Neural progenitor cell (in vitro differentiated cells): ENCODE measurements around the gene ESYT2. TPM values are rescaled to one million over a fixed set of nuclear protein-coding genes. Genes with fewer than 3 reads are reported as not detected.

ENCODE experiments used
- DNase-seq: peaks from one replicate; pipeline ENCODE4 v3.0.0-alpha.2; 2016; ENCODE audit warnings: low spot score
- H2AFZ ChIP-seq: fragments of 200-600 bp; sonication (generic); replicated peaks from 2 replicates; pipeline ENCODE4 v1.6.1; 2016; ENCODE audit warnings: antibody characterized with exemption
- H3F3A ChIP-seq: fragments of 200-600 bp; sonication (generic); 2 replicates; pipeline ENCODE4 v1.6.1; 2016; ENCODE audit warnings: antibody characterized with exemption, low read depth
- H3K27ac ChIP-seq: fragments of 200-600 bp; sonication (generic); 2 replicates; pipeline ENCODE4 v1.5.1; 2016; ENCODE audit warnings: mild to moderate bottlenecking
- H3K27me3 ChIP-seq: fragments of 200-600 bp; sonication (generic); 2 replicates; pipeline ENCODE4 v1.6.1; 2016; ENCODE audit warnings: mild to moderate bottlenecking, moderate library complexity
- H3K36me3 ChIP-seq: fragments of 200-600 bp; sonication (generic); 2 replicates; pipeline ENCODE4 v1.5.1; 2016
- H3K4me1 ChIP-seq: fragments of 200-600 bp; sonication (generic); 2 replicates; pipeline ENCODE4 v1.6.1; 2016; ENCODE audit warnings: mixed run types
- H3K4me2 ChIP-seq: fragments of 200-600 bp; sonication (generic); 2 replicates; pipeline ENCODE4 v1.6.1; 2016
- H3K4me3 ChIP-seq: fragments of 200-600 bp; sonication (generic); 2 replicates; pipeline ENCODE4 v1.5.1; 2016
- H3K79me2 ChIP-seq: fragments of 200-600 bp; sonication (generic); 2 replicates; pipeline ENCODE4 v1.6.1; 2016; ENCODE audit warnings: low read depth
- H3K9ac ChIP-seq: fragments of 200-600 bp; sonication (generic); 2 replicates; pipeline ENCODE4 v1.6.1; 2016
- H3K9me3 ChIP-seq: fragments of 200-600 bp; sonication (generic); 2 replicates; pipeline ENCODE4 v1.5.1; 2016; ENCODE audit warnings: low read depth
- H4K20me1 ChIP-seq: fragments of 200-600 bp; sonication (generic); 2 replicates; pipeline ENCODE4 v1.6.1; 2016; ENCODE audit warnings: low read depth
- H3K27ac Mint-ChIP-seq: 3 replicates; pipeline ENCODE4 v1.8.0; 2021; ENCODE audit warnings: mixed read lengths
- H3K27me3 Mint-ChIP-seq: 2 replicates; pipeline ENCODE4 v1.8.0; 2022; ENCODE audit warnings: low read depth, mild to moderate bottlenecking, inconsistent platforms, moderate library complexity, mixed read lengths; ENCODE audit not compliant: insufficient read depth
- H3K36me3 Mint-ChIP-seq: 3 replicates; pipeline ENCODE4 v1.8.0; 2021; ENCODE audit warnings: mixed read lengths
- H3K4me1 Mint-ChIP-seq: 3 replicates; pipeline ENCODE4 v1.8.0; 2021; ENCODE audit warnings: mixed read lengths
- H3K4me3 Mint-ChIP-seq: 3 replicates; pipeline ENCODE4 v1.8.0; 2021; ENCODE audit warnings: mild to moderate bottlenecking, moderate library complexity, mixed read lengths
- H3K9me3 Mint-ChIP-seq: 3 replicates; pipeline ENCODE4 v1.8.0; 2020; ENCODE audit warnings: mixed read lengths
- EZH2 ChIP-seq: fragments of 200-600 bp; sonication (generic); IDR thresholded peaks from 2 replicates; pipeline ENCODE4 v1.6.1; 2017; ENCODE audit warnings: antibody characterized with exemption, mild to moderate bottlenecking, moderate library complexity
- EZH2phosphoT487 ChIP-seq: fragments of 200-600 bp; sonication (generic); IDR thresholded peaks from 2 replicates; pipeline ENCODE4 v1.6.1; 2017; ENCODE audit warnings: antibody characterized with exemption
- total RNA-seq: library from RNA; depleted of rRNA; stranded (reverse); fragments of >200 nt; gene quantifications from 2 replicates; pipeline ENCODE4 v1.2.3, GENCODE V29; 2015; ENCODE audit warnings: low replicate concordance
- TF ChIP-seq, protein P1 (sequence below): fragments of 200-600 bp; sonication (generic); IDR thresholded peaks from 2 replicates; pipeline ENCODE4 v1.5.1; 2017; ENCODE audit warnings: antibody characterized with exemption, mild to moderate bottlenecking

Gene ESYT2
- total RNA-seq, 1 donor from 2014 or later = 33.4 TPM

DNA sequence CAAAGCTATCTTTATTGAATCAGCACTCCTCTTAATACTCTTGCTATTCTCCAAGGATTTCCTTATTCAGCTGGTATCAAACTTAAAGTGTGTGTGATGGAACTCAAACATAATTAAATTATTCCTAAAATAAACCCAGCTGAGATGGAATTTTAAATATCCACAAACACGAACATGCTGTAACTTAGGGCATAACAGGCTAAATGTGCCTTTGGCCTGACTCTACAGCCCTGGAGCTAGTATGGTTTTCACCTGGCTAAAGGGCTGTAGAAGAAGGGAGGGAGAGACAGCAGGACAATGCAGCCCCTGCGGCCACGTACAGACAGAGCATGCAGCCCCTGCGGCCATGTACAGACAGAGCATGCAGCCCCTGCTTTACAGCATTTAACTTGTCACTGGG lies 34.0 kb downstream of the ESYT2 start:
- Mint-ChIP-seq H3K4me3 (no peak overlapping the region), H3K36me3 (peaks cover 35% of the 10 kb centered on the region), H3K9me3 (no peaks in the 10 kb centered on the region), H3K4me1 (peaks cover 3% of the 10 kb centered on the region), H3K27ac (no peak overlapping the region), H3K27me3 (no peaks in the 10 kb centered on the region)
- no peak overlapping the region for H3K4me2 ChIP-seq
- no peaks in the 10 kb centered on the region for H3K4me1 ChIP-seq
- H3K27ac ChIP-seq = no peak overlapping the region
- H3K4me3 ChIP-seq = no peak overlapping the region
- no peak for TF ChIP-seq EZH2phosphoT487
- TF ChIP-seq, protein P1, sequence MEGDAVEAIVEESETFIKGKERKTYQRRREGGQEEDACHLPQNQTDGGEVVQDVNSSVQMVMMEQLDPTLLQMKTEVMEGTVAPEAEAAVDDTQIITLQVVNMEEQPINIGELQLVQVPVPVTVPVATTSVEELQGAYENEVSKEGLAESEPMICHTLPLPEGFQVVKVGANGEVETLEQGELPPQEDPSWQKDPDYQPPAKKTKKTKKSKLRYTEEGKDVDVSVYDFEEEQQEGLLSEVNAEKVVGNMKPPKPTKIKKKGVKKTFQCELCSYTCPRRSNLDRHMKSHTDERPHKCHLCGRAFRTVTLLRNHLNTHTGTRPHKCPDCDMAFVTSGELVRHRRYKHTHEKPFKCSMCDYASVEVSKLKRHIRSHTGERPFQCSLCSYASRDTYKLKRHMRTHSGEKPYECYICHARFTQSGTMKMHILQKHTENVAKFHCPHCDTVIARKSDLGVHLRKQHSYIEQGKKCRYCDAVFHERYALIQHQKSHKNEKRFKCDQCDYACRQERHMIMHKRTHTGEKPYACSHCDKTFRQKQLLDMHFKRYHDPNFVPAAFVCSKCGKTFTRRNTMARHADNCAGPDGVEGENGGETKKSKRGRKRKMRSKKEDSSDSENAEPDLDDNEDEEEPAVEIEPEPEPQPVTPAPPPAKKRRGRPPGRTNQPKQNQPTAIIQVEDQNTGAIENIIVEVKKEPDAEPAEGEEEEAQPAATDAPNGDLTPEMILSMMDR = no peak
- TF ChIP-seq EZH2 = no peak
- no peaks in the 10 kb centered on the region for H3K27me3 ChIP-seq
- H3F3A ChIP-seq = no peaks in the 10 kb centered on the region
- no peak overlapping the region for H2AFZ ChIP-seq
- peaks cover 8% of the 10 kb centered on the region for H3K36me3 ChIP-seq
- H4K20me1 ChIP-seq = no peaks in the 10 kb centered on the region
- H3K9ac ChIP-seq = no peak overlapping the region
- H3K79me2 ChIP-seq = peaks cover 13% of the 10 kb centered on the region
- DNase-seq = no peak
- no peaks in the 10 kb centered on the region for H3K9me3 ChIP-seq

DNA sequence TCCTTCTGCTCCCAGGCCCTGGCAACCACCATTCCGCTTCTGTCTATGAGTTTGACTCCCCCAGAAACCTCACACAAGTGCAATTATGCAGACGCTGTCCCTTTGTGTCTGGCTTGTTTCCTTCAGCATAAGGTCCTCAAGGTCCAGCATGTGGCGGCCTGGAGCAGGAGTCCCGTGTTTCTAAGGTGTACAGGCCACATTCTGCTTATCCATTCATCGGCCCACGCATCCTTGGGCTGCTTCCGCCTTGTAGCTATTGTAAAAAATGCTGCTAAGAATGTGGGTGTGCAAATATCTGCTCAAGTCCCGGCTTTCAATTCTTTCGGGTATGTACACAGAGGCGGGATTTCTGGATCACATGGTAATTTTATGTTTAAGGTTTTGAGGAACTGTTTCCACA lies 38.2 kb downstream of the ESYT2 start:
- no peak overlapping the region for H2AFZ ChIP-seq
- no peaks in the 10 kb centered on the region for H4K20me1 ChIP-seq
- no peaks in the 10 kb centered on the region for H3F3A ChIP-seq
- peaks cover 34% of the 10 kb centered on the region for H3K36me3 Mint-ChIP-seq
- no peaks in the 10 kb centered on the region for H3K4me1 ChIP-seq
- H3K27me3 Mint-ChIP-seq = no peaks in the 10 kb centered on the region
- no peak overlapping the region for H3K4me3 ChIP-seq
- no peaks in the 10 kb centered on the region for H3K9me3 ChIP-seq
- H3K4me2 ChIP-seq = no peak overlapping the region
- no peaks in the 10 kb centered on the region for H3K79me2 ChIP-seq
- peaks cover 8% of the 10 kb centered on the region for H3K36me3 ChIP-seq
- no peak for TF ChIP-seq EZH2
- TF ChIP-seq, protein P1 = no peak
- no peak for TF ChIP-seq EZH2phosphoT487
- no peak overlapping the region for H3K9ac ChIP-seq
- no peak for DNase-seq
- no peaks in the 10 kb centered on the region for H3K27me3 ChIP-seq
- H3K4me3 Mint-ChIP-seq = no peak overlapping the region
- H3K4me1 Mint-ChIP-seq = peaks cover 5% of the 10 kb centered on the region
- no peaks in the 10 kb centered on the region for H3K9me3 Mint-ChIP-seq
- no peak overlapping the region for H3K27ac Mint-ChIP-seq
- H3K27ac ChIP-seq = no peak overlapping the region

DNA sequence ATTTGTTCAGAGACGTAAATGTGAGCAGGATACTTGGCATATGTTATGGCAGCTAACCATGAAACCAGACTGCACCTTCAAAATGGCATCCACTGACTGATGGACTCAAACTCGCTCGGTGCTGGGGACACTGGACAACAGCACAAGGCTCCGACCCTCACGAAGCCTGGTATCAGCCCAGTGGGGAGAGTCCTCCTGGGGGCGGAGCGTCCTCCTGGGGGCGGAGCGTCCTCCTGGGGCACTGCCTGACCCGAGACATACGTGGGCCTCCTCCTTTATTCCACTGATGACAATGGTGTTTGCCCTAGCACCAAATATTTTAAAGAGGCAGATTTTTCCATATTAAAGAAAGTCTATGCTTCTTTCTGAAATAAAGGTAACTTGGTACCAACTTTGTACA lies 39.5 kb downstream of the ESYT2 start:
- Histone ChIP-seq H3K79me2 (no peaks in the 10 kb centered on the region), H3K36me3 (peaks cover 8% of the 10 kb centered on the region), H2AFZ (no peak overlapping the region), H3K4me1 (no peaks in the 10 kb centered on the region), H4K20me1 (no peaks in the 10 kb centered on the region), H3K27me3 (no peaks in the 10 kb centered on the region), H3K4me2 (no peak overlapping the region), H3K9me3 (no peaks in the 10 kb centered on the region), H3K27ac (no peak overlapping the region), H3K4me3 (no peak overlapping the region), H3F3A (no peaks in the 10 kb centered on the region), H3K9ac (no peak overlapping the region)
- H3K36me3 Mint-ChIP-seq = peaks cover 32% of the 10 kb centered on the region
- DNase-seq = no peak
- H3K4me3 Mint-ChIP-seq = no peak overlapping the region
- TF ChIP-seq, protein P1 = no peak
- TF ChIP-seq EZH2 = no peak
- no peak for TF ChIP-seq EZH2phosphoT487
- no peaks in the 10 kb centered on the region for H3K9me3 Mint-ChIP-seq
- peaks cover 5% of the 10 kb centered on the region for H3K4me1 Mint-ChIP-seq
- H3K27me3 Mint-ChIP-seq = no peaks in the 10 kb centered on the region
- H3K27ac Mint-ChIP-seq = no peak overlapping the region

DNA sequence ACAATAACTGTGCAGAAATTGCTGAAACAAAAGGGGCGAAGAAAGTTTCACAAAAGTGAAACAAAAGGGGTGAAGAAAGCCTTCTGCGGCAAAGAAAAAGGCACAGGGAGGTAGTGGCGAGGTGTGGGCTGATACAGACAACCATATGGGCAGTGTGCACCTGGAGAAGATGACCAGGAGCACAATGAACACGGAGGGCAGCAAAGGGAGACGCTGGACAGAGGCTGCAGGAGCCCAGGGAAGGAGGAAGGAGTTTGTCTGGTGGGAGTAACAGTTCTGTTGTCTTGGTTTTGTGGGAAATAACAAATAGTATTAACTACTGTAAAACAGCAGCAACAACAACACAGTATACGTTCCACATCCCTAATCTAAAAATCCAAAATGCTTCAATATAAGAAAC lies 42.4 kb downstream of the ESYT2 start:
- Mint-ChIP-seq H3K36me3 (peaks cover 17% of the 10 kb centered on the region), H3K27ac (no peak overlapping the region)

More for the DNA sequence above, 42.4 kb downstream of the ESYT2 start:
- Histone ChIP-seq H3K36me3 (no peaks in the 10 kb centered on the region), H3F3A (peaks cover 1% of the 10 kb centered on the region), H3K4me2 (no peak overlapping the region), H2AFZ (no peak overlapping the region), H3K27ac (no peak overlapping the region), H3K4me3 (no peak overlapping the region), H3K4me1 (no peaks in the 10 kb centered on the region), H4K20me1 (no peaks in the 10 kb centered on the region), H3K79me2 (no peaks in the 10 kb centered on the region), H3K9ac (no peak overlapping the region), H3K27me3 (no peaks in the 10 kb centered on the region), H3K9me3 (no peaks in the 10 kb centered on the region)
- TF ChIP-seq EZH2 = no peak
- TF ChIP-seq, protein P1 = no peak
- no peak for TF ChIP-seq EZH2phosphoT487
- DNase-seq = no peak
- H3K4me3 Mint-ChIP-seq = no peak overlapping the region
- H3K27me3 Mint-ChIP-seq = no peaks in the 10 kb centered on the region
- no peaks in the 10 kb centered on the region for H3K9me3 Mint-ChIP-seq
- H3K4me1 Mint-ChIP-seq = peaks cover 5% of the 10 kb centered on the region
